ENCODE data around the gene ABCC12. TPM values are rescaled to one million over a fixed set of nuclear protein-coding genes. Genes with fewer than 3 reads are reported as not detected.

Gene ABCC12
- total and polyA plus RNA-seq, 2 donors from 2014 or later, result not detected

GRCh38 chr16:48110000-48110399, 45.8 kb downstream of the ABCC12 start:
- Histone ChIP-seq H3K36me3 (ENCODE audit: control insufficient read depth in 2 of 3, insufficient read depth in 3 of 3, low read length in 3 of 3) (no peaks in the 10 kb centered on the region), H3K4me3 (ENCODE audit: low read length in 3 of 3) (no peak overlapping the region), H3K27me3 (ENCODE audit: control insufficient read depth, insufficient read depth, low read length) (no peaks in the 10 kb centered on the region), H3K4me1 (ENCODE audit: control insufficient read depth in 2 of 3, insufficient read depth in 2 of 3, low read depth in 1 of 3, low read length in 3 of 3) (no peaks in the 10 kb centered on the region), H3K9me3 (ENCODE audit: control insufficient read depth in 2 of 3, insufficient read depth in 1 of 3, low read length in 3 of 3) (no peaks in the 10 kb centered on the region), H3K27ac (ENCODE audit: low read depth in 2 of 2, low read length in 2 of 2) (no peak overlapping the region), H3K9ac (ENCODE audit: low read length in 3 of 3) (no peak overlapping the region)
- DNase-seq, result no peak
- TF ChIP-seq CTCF (IDR thresholded peaks at IDR 0.05; ENCODE audit: borderline replicate concordance, extremely low read depth, insufficient read depth), result no peak
- intact Hi-C loops (cut with DNase I), result no loop called here
- FAIRE-seq, result no peak

- Histone ChIP-seq H3K4me3 (ENCODE audit: low read length in 3 of 3) (no peak overlapping the region), H3K27me3 (ENCODE audit: control insufficient read depth, insufficient read depth, low read length) (no peaks in the 10 kb centered on the region), H3K9ac (ENCODE audit: low read length in 3 of 3) (no peak overlapping the region), H3K27ac (ENCODE audit: low read depth in 2 of 2, low read length in 2 of 2) (no peak overlapping the region), H3K9me3 (ENCODE audit: control insufficient read depth in 2 of 3, insufficient read depth in 1 of 3, low read length in 3 of 3) (no peaks in the 10 kb centered on the region), H3K4me1 (ENCODE audit: control insufficient read depth in 2 of 3, insufficient read depth in 2 of 3, low read depth in 1 of 3, low read length in 3 of 3) (no peaks in the 10 kb centered on the region), H3K36me3 (ENCODE audit: control insufficient read depth in 2 of 3, insufficient read depth in 3 of 3, low read length in 3 of 3) (no peaks in the 10 kb centered on the region)
- DNase-seq (no peak), FAIRE-seq (no peak)
- no peak for TF ChIP-seq CTCF (IDR thresholded peaks at IDR 0.05; ENCODE audit: borderline replicate concordance, extremely low read depth, insufficient read depth)
- intact Hi-C loops (cut with DNase I), result no loop called here
Observed at GRCh38 chr16:48109475-48109874, 46.3 kb downstream of the ABCC12 start.

GRCh38 chr16:48106446-48106845, 49.3 kb downstream of the ABCC12 start:
- Histone ChIP-seq H3K9ac (ENCODE audit: low read length in 3 of 3) (no peak overlapping the region), H3K27ac (ENCODE audit: low read depth in 2 of 2, low read length in 2 of 2) (no peak overlapping the region), H3K27me3 (ENCODE audit: control insufficient read depth, insufficient read depth, low read length) (no peaks in the 10 kb centered on the region), H3K36me3 (ENCODE audit: control insufficient read depth in 2 of 3, insufficient read depth in 3 of 3, low read length in 3 of 3) (no peaks in the 10 kb centered on the region), H3K9me3 (ENCODE audit: control insufficient read depth in 2 of 3, insufficient read depth in 1 of 3, low read length in 3 of 3) (no peaks in the 10 kb centered on the region), H3K4me3 (ENCODE audit: low read length in 3 of 3) (no peak overlapping the region), H3K4me1 (ENCODE audit: control insufficient read depth in 2 of 3, insufficient read depth in 2 of 3, low read depth in 1 of 3, low read length in 3 of 3) (no peaks in the 10 kb centered on the region)
- no peak for TF ChIP-seq CTCF (IDR thresholded peaks at IDR 0.05; ENCODE audit: borderline replicate concordance, extremely low read depth, insufficient read depth)
- intact Hi-C loops (cut with DNase I), result no loop called here
- DNase-seq (no peak), FAIRE-seq (no peak)

Other genes with a start within 250 kb of the ABCC12 start
- gene LONP2, start 88.3 kb upstream of the ABCC12 start, total RNA-seq, result 77.1 TPM
- gene LONP2, start 88.3 kb upstream of the ABCC12 start, polyA plus RNA-seq (ENCODE audit: insufficient read depth, low read depth, low replicate concordance), result 24.8 TPM
- gene ABCC11, start 91.5 kb upstream of the ABCC12 start, total RNA-seq, result not detected
- gene ABCC11, start 91.5 kb upstream of the ABCC12 start, polyA plus RNA-seq (ENCODE audit: insufficient read depth, low read depth, low replicate concordance), result 0.09 TPM
- gene SIAH1, start 229.4 kb upstream of the ABCC12 start, total RNA-seq, result 26.8 TPM
- gene SIAH1, start 229.4 kb upstream of the ABCC12 start, polyA plus RNA-seq (ENCODE audit: insufficient read depth, low read depth, low replicate concordance), result 12.7 TPM